K562 (cell line): ENCODE data around the gene PPM1D. TPM values are rescaled to one million over a fixed set of nuclear protein-coding genes. Genes with fewer than 3 reads are reported as not detected.
A peak's percentile ranks its signal among the peaks of the same experiment; 100 is the strongest.

Experiments used
- ATAC-seq: fragments of 200-7000 bp; cut with Tn5 transposase; 3 replicates; pipeline ENCODE4 v1.9.1; 2020; ENCODE audit warnings: moderate library complexity
- BruUV-seq: library from RNA; stranded (reverse); fragments of 400-500 nt; replicated peaks from 2 replicates; lab custom pipeline; 2021; lab: Mats Ljungman, UMichigan
- CTCF ChIA-PET: fragments of 300-600 bp; formaldehyde crosslinking; extraction: SDS; loops from one replicate; lab custom pipeline; 2021; ENCODE audit warnings: low intra/inter-chr PET ratio; lab: Yijun Ruan, JAX
- POLR2A ChIA-PET: fragments of 300-600, 350-650 bp; sonication (Branson Sonifier 250); formaldehyde crosslinking; extraction: SDS; loops from one replicate; lab custom pipeline; 2021; ENCODE audit warnings: antibody characterized with exemption, inconsistent platforms; lab: Yijun Ruan, JAX
- DNase-seq, 4 experiments: peaks; one replicate each; pipeline versions ENCODE4 v3.0.0 to v3.0.0-alpha.2; 2011 to 2018; ENCODE audit warnings: low spot score in 3 of 4, mixed read lengths in 3 of 4; ENCODE audit errors: extremely low read depth in 1 of 4
- FAIRE-seq: peaks from 2 replicates; lab custom pipeline; 2011; peaks lifted over from hg19 to GRCh38; lab: Jason Lieb, UNC
- H2AFZ ChIP-seq: 2 replicates; pipeline ENCODE4 v1.6.0; 2011; ENCODE audit warnings: low read depth, low read length, control low read depth, inconsistent platforms
- H3K27ac ChIP-seq: fragments of 200-600 bp; 3 replicates; pipeline ENCODE4 v1.8.0; 2011; ENCODE audit warnings: low read depth, mild to moderate bottlenecking, control low read depth, inconsistent platforms, low read length, moderate library complexity, mixed read lengths; ENCODE audit errors: extremely low read depth
- H3K27me3 ChIP-seq, 2 experiments: fragments of 300-600 bp in 1 of 2; 2 replicates in 1 of 2; 3 replicates in 1 of 2; pipeline versions ENCODE4 v1.6.0 to v1.8.0; 2011; ENCODE audit warnings: inconsistent platforms in 2 of 2, low read length in 2 of 2, mild to moderate bottlenecking in 1 of 2, mixed read lengths in 1 of 2, moderate library complexity in 1 of 2; ENCODE audit not compliant: control insufficient read depth in 2 of 2, insufficient read depth in 2 of 2
- H3K36me3 ChIP-seq: fragments of 300-600 bp; 3 replicates; pipeline ENCODE4 v1.8.0; 2011; ENCODE audit warnings: mild to moderate bottlenecking, low read length, inconsistent platforms; ENCODE audit not compliant: control insufficient read depth, insufficient read depth
- H3K4me1 ChIP-seq, 2 experiments: fragments of 200-600 bp in 1 of 2; replicated peaks in 1 of 2; 2 replicates in 1 of 2; 3 replicates in 1 of 2; pipeline versions ENCODE4 v1.5.1 to v1.8.0; 2011; ENCODE audit warnings: inconsistent platforms in 2 of 2, low read length in 2 of 2, mild to moderate bottlenecking in 1 of 2, mixed read lengths in 1 of 2, moderate library complexity in 1 of 2; ENCODE audit not compliant: control insufficient read depth in 2 of 2, insufficient read depth in 2 of 2
- H3K4me2 ChIP-seq: 2 replicates; pipeline ENCODE4 v1.6.1; 2011; ENCODE audit warnings: low read length, control low read depth, inconsistent platforms, mixed read lengths; ENCODE audit not compliant: insufficient read depth
- H3K4me3 ChIP-seq: fragments of 200-600 bp; sonication (generic), shearing (Covaris generic); 2 replicates; pipeline ENCODE4 v1.5.1; 2016; ENCODE audit warnings: control low read depth, inconsistent platforms
- H3K79me2 ChIP-seq: fragments of 200-600 bp; 3 replicates; pipeline ENCODE4 v1.8.0; 2011; ENCODE audit warnings: low read length, inconsistent platforms; ENCODE audit not compliant: control insufficient read depth, insufficient read depth
- H3K9ac ChIP-seq, 2 experiments: 2 replicates each; pipeline versions ENCODE4 v1.6.0 to v1.6.1; 2011; ENCODE audit warnings: low read depth in 2 of 2, low read length in 2 of 2, control low read depth in 1 of 2, inconsistent platforms in 1 of 2, mild to moderate bottlenecking in 1 of 2, mixed read lengths in 1 of 2; ENCODE audit not compliant: insufficient read depth in 1 of 2
- H3K9me1 ChIP-seq: one replicate; pipeline ENCODE4 v1.6.0; 2011; ENCODE audit warnings: inconsistent platforms, mild to moderate bottlenecking, low read length, moderate library complexity; ENCODE audit not compliant: control insufficient read depth, insufficient read depth
- H3K9me3 ChIP-seq: replicated peaks from 2 replicates; pipeline ENCODE4 v1.5.1; 2011; ENCODE audit warnings: low read depth, low read length, inconsistent platforms; ENCODE audit not compliant: control insufficient read depth, insufficient read depth
- H4K20me1 ChIP-seq: replicated peaks from 2 replicates; pipeline ENCODE4 v1.6.1; 2011; ENCODE audit warnings: low read length, inconsistent platforms, mixed read lengths; ENCODE audit not compliant: control insufficient read depth, insufficient read depth
- NR2C2 ChIP-seq, 2 experiments: fragments of 200-800 bp in 1 of 2; sonication (Bioruptor generic) in 1 of 2; sonication (generic) in 1 of 2; formaldehyde crosslinking in 1 of 2; IDR thresholded peaks; 2 replicates each; pipeline versions ENCODE4 v1.6.1 to v1.8.0; 2016 to 2022; ENCODE audit warnings: mild to moderate bottlenecking in 1 of 2, missing compliant biosample characterization in 1 of 2, missing genetic modification characterization in 1 of 2, missing genetic modification reagents in 1 of 2
- USF2 ChIP-seq: sonication (generic); formaldehyde crosslinking; IDR thresholded peaks from 2 replicates; pipeline ENCODE4 v1.5.0; 2020; ENCODE audit warnings: missing genetic modification reagents
- ZBTB11 ChIP-seq, 3 experiments: fragments of 200-800 bp in 1 of 3; fragments of 250-450 bp in 1 of 3; fragments of 450-650 bp in 1 of 3; sonication (Bioruptor Pico) in 1 of 3; sonication (Bioruptor generic) in 1 of 3; formaldehyde crosslinking in 1 of 3; IDR thresholded peaks; 2 replicates each; pipeline versions ENCODE4 v1.6.1 to v1.8.0; 2016 to 2022; ENCODE audit warnings: mild to moderate bottlenecking in 2 of 3, missing genetic modification characterization in 2 of 3, missing compliant biosample characterization in 1 of 3, moderate library complexity in 1 of 3
- ZNF121 ChIP-seq: sonication (generic); formaldehyde crosslinking; conservative IDR thresholded peaks from 2 replicates; pipeline ENCODE4 v1.8.0; 2022; ENCODE audit warnings: missing genetic modification reagents
- WGBS: fragments of 100-300 bp; shearing (Covaris generic); methylation state at CpG from one replicate; pipeline ENCODE4 v1.1.6; 2016; ENCODE audit warnings: low coverage, mixed read lengths; ENCODE audit not compliant: insufficient coverage; ENCODE audit errors: missing lambda C conversion rate; 5-methylcytosine and 5-hydroxymethylcytosine counted together
- in situ Hi-C: fragments of 300-500 bp; cut with MboI; formaldehyde crosslinking; loops from 4 replicates; pipeline ENCODE4 v1.15.0; 2018; ENCODE audit warnings: inconsistent platforms, mixed read lengths
- intact Hi-C: fragments of 100-400 bp; cut with micrococcal nuclease; formaldehyde crosslinking; loops from 2 replicates; pipeline ENCODE4 v1.14.2; 2022
- polyA plus RNA-seq, 8 experiments: library from polyadenylated mRNA; depleted of rRNA in 4 of 8; stranded (reverse) in 5 of 8; unstranded in 3 of 8; fragments of >200 nt; fragmentation: Nextera tagmentation in 2 of 8; fragmentation: Illumina TruSeq in 1 of 8; extraction: Ambion mirVana in 2 of 8; extraction: Trizol in 1 of 8; gene quantifications; 2 replicates each; pipeline versions ENCODE4 v1.2.1 to v1.2.3, GENCODE V29; 2011 to 2014; ENCODE audit warnings: inconsistent platforms in 1 of 8, missing spikeins in 1 of 8
- total RNA-seq, 7 experiments: library from RNA; depleted of rRNA in 6 of 7; stranded (reverse); fragments of >200 nt in 6 of 7; fragmentation: Illumina TruSeq in 2 of 7; extraction: Trizol in 2 of 7; gene quantifications; 2 replicates each; pipeline versions ENCODE4 v1.2.1 to v1.2.3, GENCODE V29; 2011 to 2021; ENCODE audit warnings: low replicate concordance in 1 of 7

The PPM1D gene
- total and polyA plus RNA-seq, 9 of the 15 experiments (the other 6 are each of a cell fraction or from before 2014, with no cell fraction given) = 2.1 to 19.0 (median 7.8) TPM

- in situ Hi-C loops = no loop called here
- Histone ChIP-seq H3K9me1 (no peaks in the 10 kb centered on the region), H3K9me3 (no peaks in the 10 kb centered on the region), H3K4me1 (peaks cover 0 to 14% of the 10 kb centered on the region in 2 experiments; a peak in 3 of 5 replicates), H3K27me3 (no peaks in the 10 kb centered on the region), H3K9ac (no peak overlapping the region), H4K20me1 (no peaks in the 10 kb centered on the region; the same call in 1 of the 2 replicates), H3K79me2 (peaks cover 95% of the 10 kb centered on the region), H3K4me3 (no peak overlapping the region), H3K4me2 (no peak overlapping the region), H2AFZ (no peak overlapping the region), H3K27ac (no peak overlapping the region), H3K36me3 (no peaks in the 10 kb centered on the region; the same call in 2 of the 3 replicates)
- no peak for DNase-seq
- intact Hi-C loops = loop anchor here (5.0 kb wide), 3 partner anchors 32 to 213 kb away; partner anchors contain the start of genes APPBP2 and USP32
- peak in 1 of 3 experiments; percentile 71; a peak in 2 of 6 replicates for TF ChIP-seq ZBTB11 (CRISPR knock-in tag; IDR thresholded peaks at IDR 0.05)
- TF ChIP-seq NR2C2 (CRISPR knock-in tag; IDR thresholded peaks at IDR 0.05) = no peak
- 0 out of 2 replicates have a peak, but pooled peaks have one; percentile 19 for TF ChIP-seq NR2C2 (tag; IDR thresholded peaks at IDR 0.05)
- 0 out of 2 replicates have a peak, but pooled peaks have one; percentile 45 for TF ChIP-seq ZNF121 (CRISPR knock-in tag)
- no peak for TF ChIP-seq USF2 (CRISPR knock-in tag)
- no peak for FAIRE-seq
- ChIA-PET POLR2A (interaction anchor here (0.9 to 2.7 kb wide), 4 partner anchors 8 to 35 kb away, joined by 3 to 14 read pairs (median 3); no protein-coding TSS in a partner anchor), CTCF (no interaction called here)
- no peak for ATAC-seq
- BruUV-seq = no TSS peak
- WGBS = 74% methylated on average over 5 of the region's 5 CpGs
Observed at GRCh38 chr17:60604686-60605334, 4.8 kb downstream of the PPM1D start.
